Measurements from ENCODE around the gene ANKDD1B. TPM values are rescaled to one million over a fixed set of nuclear protein-coding genes. Genes with fewer than 3 reads are reported as not detected.
"Not testable (repeated sequence)": the region's sequence is repeated elsewhere in the genome, so short reads cannot be mapped to it uniquely, and the experiment has no call there.

ANKDD1B gene
- total and polyA plus RNA-seq, 2 experiments from 2014 or later = 0.40 to 0.73 TPM

- TF ChIP-seq CREB1 (CRISPR knock-in tag; IDR thresholded peaks at IDR 0.05; ENCODE audit: low read depth) (no peak), ZNF114 (CRISPR knock-in tag; IDR thresholded peaks at IDR 0.05) (no peak)
Measured at GRCh38 chr5:75694781-75695180, 83.5 kb downstream of the ANKDD1B start (continued).

GRCh38 chr5:75695472-75696351 lies 84.5 kb downstream of the ANKDD1B start:
- not testable (repeated sequence) for H3K36me3 ChIP-seq (ENCODE audit: insufficient read depth); H2AFZ ChIP-seq; H3F3A ChIP-seq (replicated peaks; ENCODE audit: low read depth); H3K4me1 ChIP-seq (ENCODE audit: insufficient read depth); ATAC-seq; H3K9me2 ChIP-seq (ENCODE audit: insufficient read depth); H4K20me1 ChIP-seq (replicated peaks; ENCODE audit: insufficient read depth); H3K27me3 Mint-ChIP-seq (ENCODE audit: insufficient read depth, low read depth, poor library complexity); H3K27me3 ChIP-seq (ENCODE audit: insufficient read depth)
- Mint-ChIP-seq H3K36me3 (ENCODE audit: low read depth) (peaks cover 55% of the 10 kb centered on the region), H3K4me3 (peak overlapping the region; percentile 63), H3K27ac (peak overlapping the region; percentile 95), H3K4me1 (peaks cover 11% of the 10 kb centered on the region), H3K9me3 (peaks cover 12% of the 10 kb centered on the region; the same call in 2 of the 3 replicates)
- Histone ChIP-seq H3K4me3 (peak overlapping the region; percentile 49), H3K4me2 (peak overlapping the region; percentile 75), H3K27ac (ENCODE audit: low read depth) (peak overlapping the region; percentile 87; the same call in 1 of the 2 replicates), H3K79me2 (replicated peaks; ENCODE audit: insufficient read depth) (peaks cover 13% of the 10 kb centered on the region)
- peak; percentile 2 for DNase-seq (ENCODE audit: low spot score)

- no peaks in the 10 kb centered on the region for H3K4me1 Mint-ChIP-seq
- Histone ChIP-seq H3K27me3 (ENCODE audit: insufficient read depth) (no peaks in the 10 kb centered on the region), H3K9me2 (ENCODE audit: insufficient read depth) (no peaks in the 10 kb centered on the region), H3K4me1 (ENCODE audit: insufficient read depth) (peaks cover 1% of the 10 kb centered on the region; the same call in 1 of the 2 replicates), H3K36me3 (ENCODE audit: insufficient read depth) (peaks cover 16% of the 10 kb centered on the region; the same call in 1 of the 2 replicates), H3K79me2 (replicated peaks; ENCODE audit: insufficient read depth) (peaks cover 12% of the 10 kb centered on the region), H2AFZ (no peak overlapping the region), H3F3A (replicated peaks; ENCODE audit: low read depth) (no peaks in the 10 kb centered on the region), H3K4me3 (no peak overlapping the region), H3K4me2 (no peak overlapping the region), H4K20me1 (replicated peaks; ENCODE audit: insufficient read depth) (no peaks in the 10 kb centered on the region), H3K27ac (ENCODE audit: low read depth) (no peak overlapping the region)
- H3K36me3 Mint-ChIP-seq (ENCODE audit: low read depth) = peaks cover 60% of the 10 kb centered on the region
- no peak overlapping the region for H3K4me3 Mint-ChIP-seq
- no peak overlapping the region for H3K27ac Mint-ChIP-seq
- ATAC-seq = no peak
- DNase-seq (ENCODE audit: low spot score) = no peak
- H3K27me3 Mint-ChIP-seq (ENCODE audit: insufficient read depth, low read depth, poor library complexity) = no peaks in the 10 kb centered on the region
- H3K9me3 Mint-ChIP-seq = peaks cover 14% of the 10 kb centered on the region; the same call in 2 of the 3 replicates
- TF ChIP-seq CTCF (conservative IDR thresholded peaks at IDR 0.05; ENCODE audit: low read depth in 2 of 2) = no peak
- no peak for TF ChIP-seq JUNB (IDR thresholded peaks at IDR 0.05; ENCODE audit: unreplicated experiment)
- TF ChIP-seq POLR2AphosphoS5 (IDR thresholded peaks at IDR 0.05; ENCODE audit: low read depth) = no peak
- TF ChIP-seq ZNF462 (CRISPR knock-in tag; IDR thresholded peaks at IDR 0.05) = no peak
- TF ChIP-seq ZNF114 (CRISPR knock-in tag; IDR thresholded peaks at IDR 0.05) = no peak
- no peak for TF ChIP-seq ZNF331 (CRISPR knock-in tag; IDR thresholded peaks at IDR 0.05; ENCODE audit: low read depth)
Measured at GRCh38 chr5:75701856-75702255, 90.6 kb downstream of the ANKDD1B start.

All from GM23338 (cell line).